HG02759 (cell line): ENCODE results near the gene ZMYM4.
"Not testable (repeated sequence)": the region's sequence is repeated elsewhere in the genome, so short reads cannot be mapped to it uniquely, and the experiment has no call there.

ENCODE experiments used
- ATAC-seq: cut with Tn5 transposase; IDR thresholded peaks from one replicate; pipeline ENCODE4 v1.9.1; 2021; ENCODE audit warnings: mild to moderate bottlenecking, moderate library complexity; ENCODE audit not compliant: unreplicated experiment

The ZMYM4 gene

DNA sequence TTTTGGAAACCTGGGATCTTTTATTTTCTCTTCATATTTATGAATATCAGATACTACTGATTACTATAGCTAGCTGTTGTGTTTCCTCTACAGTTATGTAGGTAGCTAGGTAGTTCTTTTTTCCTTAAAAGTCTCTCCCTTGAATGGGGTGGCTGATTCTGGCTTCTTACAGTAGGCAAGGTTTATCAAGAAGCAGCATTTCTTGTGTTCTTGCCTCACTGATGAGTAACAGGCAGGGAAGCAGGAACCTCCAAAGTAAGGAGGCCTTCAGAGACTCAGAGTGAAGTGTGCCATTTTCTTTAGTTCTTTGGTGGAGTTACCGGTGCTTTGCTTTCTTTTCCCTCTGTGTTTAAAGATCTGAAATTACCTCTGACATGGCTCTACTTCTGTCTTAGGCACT is 56.0 kb downstream of the ZMYM4 start:
- no peak for ATAC-seq

DNA sequence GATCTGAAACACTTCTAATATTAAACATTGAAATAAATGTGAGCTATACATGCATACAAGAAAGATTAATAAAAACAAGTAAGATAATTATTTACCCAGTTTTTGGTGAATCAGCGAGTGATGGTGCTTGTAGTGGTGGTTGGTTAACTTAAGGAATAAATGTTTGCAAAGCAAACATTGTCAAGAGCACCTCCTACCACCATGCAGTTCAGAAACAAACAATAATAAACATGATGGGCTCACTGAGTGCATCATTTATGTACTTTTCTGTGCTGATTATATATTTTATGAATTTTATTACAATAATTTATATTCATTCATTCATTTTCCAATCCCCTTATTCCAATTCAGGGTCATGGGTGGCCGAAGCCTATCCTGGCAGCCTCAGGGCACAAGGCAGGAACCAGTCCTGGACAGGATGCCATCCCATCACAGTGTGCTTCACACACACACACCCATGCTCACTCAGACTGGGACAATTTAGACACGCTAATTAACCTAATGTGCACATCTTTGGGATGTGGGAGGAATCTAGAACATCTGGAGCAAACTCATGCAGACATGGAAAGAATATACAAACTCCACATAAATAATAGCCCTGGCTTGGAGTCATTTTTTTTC is 57.8 kb downstream of the ZMYM4 start:
- no peak for ATAC-seq

DNA sequence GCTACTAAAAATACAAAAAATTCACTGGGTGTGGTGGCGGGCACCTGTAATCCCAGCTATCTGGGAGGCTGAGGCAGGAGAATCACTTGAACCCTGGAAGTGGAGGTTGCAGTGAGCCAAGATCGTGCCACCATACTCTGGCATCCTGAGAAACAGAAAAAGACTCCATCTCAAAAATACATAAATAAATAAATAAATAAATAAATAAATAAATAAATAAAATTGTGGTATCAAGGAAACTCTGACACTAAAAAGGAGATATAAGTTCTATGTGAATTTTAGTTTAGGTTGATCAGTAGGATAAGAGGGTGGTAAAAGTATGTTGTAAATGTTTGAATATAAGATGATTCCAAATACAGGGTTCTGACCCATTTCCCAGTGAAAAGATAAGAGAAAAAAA is 63.1 kb downstream of the ZMYM4 start:
- not testable (repeated sequence) for ATAC-seq

DNA sequence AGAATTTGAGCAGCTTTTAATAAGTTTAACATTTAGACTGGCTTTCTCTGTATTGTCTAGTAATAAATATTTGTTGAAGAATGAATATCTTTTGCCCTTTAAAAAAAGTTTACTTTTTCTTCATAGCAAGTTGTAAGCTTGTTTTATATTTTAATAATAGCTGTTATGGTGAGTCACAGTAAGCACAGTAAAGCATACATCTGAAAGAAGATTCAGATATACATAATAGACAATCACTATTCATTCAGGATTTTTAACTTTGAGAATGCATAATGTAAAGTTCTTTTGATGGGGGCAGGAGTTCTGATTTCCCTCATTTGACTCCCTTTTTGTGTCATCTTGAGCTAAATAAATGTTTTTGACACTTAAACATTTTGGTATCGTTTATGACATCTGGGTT is 66.0 kb downstream of the ZMYM4 start:
- ATAC-seq = no peak

DNA sequence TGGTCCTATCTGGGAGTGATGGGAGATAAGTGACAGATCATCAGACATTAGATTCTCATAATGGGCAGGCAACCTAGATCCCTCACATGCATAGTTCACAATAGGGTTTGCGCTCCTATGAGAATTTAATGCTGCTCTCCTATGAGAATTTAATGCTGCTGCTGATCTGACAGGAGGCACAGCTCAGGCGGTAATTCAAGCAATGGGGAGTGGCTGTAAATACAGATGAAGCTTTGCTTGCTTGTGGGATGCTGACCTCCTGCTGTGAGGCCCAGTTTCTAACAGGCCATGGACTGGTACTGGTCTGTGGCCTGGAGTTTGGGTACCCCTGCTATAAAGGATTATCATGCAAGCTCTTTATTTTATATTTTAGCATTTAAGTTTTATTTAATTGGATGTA is 72.0 kb downstream of the ZMYM4 start:
- no peak for ATAC-seq

DNA sequence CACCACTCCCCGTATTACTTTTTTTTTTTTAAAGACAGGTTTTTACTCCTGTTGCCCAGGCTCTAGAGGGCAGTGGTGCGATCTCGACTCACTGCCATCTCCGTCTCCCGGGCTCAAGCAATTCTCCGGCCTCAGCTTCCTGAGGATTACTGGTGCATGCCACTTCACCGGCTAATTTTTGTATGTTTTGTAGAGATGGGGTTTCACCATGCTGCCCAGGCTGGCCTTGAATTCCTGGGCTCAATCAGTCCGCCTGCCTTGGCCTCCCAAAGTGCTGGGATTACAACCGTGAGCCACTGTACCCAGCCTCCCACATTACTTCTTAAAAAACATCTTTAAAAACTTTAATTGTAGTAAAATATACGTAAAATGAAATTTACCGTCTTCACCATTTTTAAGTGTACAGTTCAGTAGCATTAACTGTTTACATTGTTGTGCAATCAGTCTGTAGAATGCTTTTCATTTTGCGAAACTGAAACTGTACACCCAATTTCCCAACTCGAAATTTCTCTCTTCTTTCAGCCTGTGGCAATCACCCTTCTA is 77.0 kb downstream of the ZMYM4 start:
- no peak for ATAC-seq

DNA sequence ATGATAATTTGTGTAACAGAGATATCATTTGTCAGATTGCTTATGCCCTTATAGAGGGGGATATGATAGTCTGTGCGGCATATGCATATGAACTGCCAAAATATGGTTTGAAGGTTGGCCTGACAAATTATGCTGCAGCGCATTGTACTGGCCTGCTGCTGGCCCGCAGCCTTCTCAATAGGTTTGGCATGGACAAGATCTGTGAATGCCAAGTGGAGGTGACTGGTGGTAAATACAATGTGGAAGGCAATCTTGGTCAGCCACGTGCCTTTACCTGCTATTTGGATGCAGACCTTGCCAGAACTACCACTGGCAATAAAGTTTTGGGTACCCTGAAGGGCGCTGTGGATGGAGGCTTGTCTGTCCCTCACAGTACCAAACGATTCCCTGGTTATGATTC is 82.4 kb downstream of the ZMYM4 start:
- ATAC-seq = no peak

DNA sequence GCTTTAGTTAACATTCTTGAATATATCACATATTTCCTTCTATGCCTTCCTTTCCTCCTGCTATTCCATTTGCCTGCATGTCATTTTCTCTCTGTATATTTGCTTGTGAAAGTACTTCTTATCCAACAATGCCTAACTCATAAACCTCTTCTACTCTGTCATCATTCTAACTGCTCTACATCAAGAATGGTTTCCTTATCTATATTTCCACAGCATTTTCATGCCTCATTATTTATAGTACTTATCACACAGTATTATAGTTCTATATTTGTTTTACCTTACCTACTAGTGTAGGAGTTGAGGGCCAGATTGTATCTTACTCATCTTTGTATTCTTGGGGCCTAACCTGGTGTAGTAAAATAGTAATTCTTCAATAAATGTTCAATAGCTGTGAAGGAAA is 91.5 kb downstream of the ZMYM4 start:
- no peak for ATAC-seq

DNA sequence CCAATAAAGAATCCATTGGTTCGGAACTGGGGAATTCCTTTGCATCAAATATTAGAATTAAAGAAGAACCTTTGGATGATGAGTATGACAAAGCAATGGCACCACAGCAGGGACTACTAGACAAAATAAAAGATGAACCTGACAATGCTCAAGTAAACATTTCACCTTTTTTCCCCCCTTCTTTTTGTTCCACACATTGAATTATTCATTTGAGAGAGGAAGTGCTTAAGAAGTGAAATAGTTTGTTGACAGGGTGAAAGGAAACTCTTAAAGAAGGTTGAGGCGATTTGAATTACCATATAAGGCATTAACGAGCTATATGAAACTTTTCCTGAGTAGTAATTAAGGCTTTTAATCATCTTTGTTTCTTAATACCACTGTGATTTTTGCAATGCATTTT is 93.1 kb downstream of the ZMYM4 start:
- no peak for ATAC-seq

DNA sequence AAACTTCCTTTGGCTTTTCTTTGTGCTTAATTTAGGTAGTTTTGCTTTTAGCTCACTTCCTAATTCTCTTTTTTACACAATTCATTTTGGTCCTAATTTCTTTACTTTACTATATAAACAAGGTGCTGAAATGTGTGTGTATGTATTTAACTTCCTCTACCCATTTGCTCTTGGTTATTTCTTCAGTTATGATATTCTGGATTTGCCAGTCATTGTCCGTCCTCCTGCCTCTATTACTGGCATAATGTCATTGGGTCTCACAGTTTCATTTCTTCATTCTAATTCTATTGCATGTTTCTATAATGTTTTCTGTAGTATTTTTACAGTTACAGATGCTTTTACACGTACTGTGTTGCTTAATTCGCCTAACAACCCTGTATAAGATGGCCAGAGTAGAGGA is 96.2 kb downstream of the ZMYM4 start:
- no peak for ATAC-seq

DNA sequence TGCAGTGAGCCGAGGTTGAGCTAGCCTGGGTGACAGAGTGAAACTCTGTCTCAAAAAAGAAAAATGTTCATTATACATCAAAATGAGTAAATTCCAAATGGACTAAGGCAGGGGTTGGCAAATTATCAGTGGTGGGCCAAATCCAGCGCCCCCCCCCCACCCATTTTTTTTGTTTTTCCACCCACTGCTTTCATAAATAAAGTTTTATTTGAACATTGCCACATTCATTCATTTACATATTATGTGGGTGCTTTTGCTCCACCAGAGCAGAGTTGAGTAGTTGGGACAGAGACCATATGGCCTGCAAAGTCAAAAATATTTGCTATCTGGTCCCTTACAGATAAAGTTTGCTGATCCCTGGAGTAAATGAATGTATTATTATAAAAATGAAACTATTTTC is 99.4 kb downstream of the ZMYM4 start:
- ATAC-seq = no peak

DNA sequence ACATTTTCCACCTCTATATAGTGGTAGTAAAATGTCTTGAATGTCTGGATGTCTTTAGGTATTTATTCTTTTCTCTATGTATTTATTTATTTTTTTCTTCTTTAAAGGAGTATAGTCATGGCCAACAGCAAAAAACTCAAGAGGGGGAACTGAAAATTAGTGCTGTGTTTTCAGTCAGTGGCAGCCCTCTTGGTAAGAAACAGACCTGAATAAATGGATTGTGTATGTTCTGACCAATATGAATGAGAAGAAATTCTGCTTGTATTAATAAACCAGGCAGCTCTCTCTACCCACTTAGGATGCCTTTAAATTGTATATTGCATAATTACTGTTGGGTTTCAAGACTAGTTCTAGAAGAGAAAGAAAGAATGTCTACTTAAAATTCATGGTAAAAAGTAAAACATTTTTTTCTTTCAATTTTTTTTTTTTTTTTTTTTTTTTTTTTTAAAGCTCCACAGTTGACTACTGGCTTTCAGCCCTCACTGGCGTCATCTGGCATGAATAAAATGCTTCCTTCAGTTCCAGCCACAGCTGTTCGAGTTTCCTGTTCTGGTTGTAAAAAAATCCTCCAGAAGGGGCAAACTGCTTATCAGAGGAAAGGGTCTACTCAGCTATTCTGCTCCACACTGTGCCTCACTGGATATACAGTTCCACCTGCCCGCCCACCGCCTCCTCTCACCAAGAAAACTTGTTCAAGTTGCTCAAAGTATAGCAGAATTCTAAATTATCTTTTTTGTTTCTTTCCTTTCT is 101.6 kb downstream of the ZMYM4 start:
- ATAC-seq = no peak

DNA sequence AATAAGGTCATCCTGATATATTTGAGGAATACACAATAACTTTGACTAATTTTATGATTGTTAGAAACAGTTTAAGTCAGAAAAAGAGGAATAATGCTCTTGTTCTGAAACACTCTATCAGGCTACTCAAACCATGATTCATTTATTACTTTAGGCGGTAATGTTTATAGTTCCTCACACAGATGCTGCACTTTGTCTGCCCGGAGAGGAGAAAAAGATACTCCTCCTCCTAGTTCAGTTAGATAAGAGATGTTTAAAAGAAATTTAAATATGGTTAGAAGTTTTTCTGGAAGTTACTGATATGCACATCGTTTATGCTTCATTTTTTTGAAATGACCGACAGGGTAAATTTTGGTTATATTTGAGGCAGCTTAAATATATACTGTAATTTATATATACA is 103.0 kb downstream of the ZMYM4 start:
- no peak for ATAC-seq

DNA sequence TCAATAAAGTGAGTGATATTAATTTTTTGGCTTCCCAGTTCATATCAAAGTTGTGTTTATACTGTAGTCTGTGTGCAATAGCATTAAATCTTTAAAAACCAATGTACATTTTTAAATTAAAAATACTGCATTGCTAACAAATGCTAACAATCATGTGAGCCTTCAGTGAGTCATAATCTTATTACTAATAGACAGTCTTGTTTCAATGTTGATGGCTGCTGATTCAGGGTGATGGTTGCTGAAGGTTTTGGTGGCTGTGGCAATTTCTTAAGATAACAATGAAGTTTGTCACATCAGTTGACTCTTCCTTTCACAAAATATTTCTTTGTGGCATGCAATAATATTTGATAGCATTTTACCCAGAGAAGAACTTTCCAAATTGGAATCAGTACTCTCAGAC is 109.0 kb downstream of the ZMYM4 start:
- ATAC-seq = no peak

DNA sequence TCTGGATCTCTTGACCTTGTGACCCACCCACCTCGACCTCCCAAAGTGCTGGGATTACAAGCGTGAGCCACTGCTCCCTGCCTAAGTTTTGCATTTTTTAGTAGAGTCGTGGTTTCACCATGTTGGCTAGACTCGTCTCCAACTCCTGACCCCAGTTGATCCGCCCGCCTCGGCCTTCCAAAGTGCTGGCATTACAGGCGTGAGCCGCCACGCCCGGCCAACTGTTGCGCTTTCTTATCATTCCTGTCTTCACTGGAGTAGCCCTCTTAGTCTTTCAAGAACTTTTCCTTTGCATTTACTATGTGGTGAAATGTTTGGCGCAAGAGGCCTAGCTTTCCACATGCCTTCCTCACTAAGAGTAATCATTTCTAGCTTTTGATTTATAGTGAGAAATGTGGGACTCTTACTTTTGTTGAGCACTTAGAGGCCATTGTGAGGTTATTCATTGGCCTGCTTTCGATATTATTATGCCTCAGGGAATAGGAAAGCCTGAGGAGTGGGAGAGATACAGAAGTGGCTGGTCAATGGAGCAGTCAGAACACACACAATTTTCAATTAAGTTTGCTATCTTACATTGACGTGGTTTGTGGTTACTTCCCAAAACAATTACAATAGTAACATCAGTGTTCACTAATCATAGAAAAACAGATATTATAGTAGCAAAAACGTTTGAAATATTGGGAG is 111.0 kb downstream of the ZMYM4 start:
- no peak for ATAC-seq

DNA sequence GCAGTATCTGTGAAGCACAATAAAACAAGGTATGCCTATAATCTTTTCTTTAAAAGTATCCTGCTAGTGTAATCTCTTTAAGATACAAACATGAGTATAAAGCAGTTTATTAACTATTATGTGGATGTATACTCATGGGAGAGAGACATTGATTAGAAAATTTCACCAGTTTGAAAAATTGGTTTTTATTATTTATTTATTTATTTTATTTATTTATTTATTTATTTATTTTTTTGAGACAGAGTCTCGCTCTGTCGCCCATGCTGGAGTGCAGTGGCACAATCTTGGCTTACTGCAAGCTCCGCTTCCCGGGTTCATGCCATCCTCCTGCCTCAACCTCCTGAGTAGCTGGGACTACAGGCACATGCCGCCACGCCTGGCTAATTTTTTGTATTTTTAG is 111.6 kb downstream of the ZMYM4 start:
- ATAC-seq = not testable (repeated sequence)

DNA sequence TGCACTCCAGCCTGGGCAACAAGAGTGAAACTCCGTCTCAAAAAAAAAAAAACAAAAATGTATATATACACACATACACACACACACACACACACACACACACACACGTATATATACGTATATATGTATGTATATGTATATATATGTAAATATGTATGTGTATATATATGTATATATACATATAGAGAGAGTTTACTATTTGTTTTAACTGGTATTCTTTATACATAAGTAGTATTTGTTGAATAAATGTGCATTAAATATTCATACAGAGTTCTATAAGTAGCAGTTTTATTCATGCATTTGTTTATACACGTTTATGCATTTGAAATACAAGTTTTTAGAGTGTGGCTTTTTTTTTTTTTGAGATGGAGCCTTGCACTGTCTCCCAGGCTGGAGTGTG is 113.6 kb downstream of the ZMYM4 start:
- no peak for ATAC-seq

DNA sequence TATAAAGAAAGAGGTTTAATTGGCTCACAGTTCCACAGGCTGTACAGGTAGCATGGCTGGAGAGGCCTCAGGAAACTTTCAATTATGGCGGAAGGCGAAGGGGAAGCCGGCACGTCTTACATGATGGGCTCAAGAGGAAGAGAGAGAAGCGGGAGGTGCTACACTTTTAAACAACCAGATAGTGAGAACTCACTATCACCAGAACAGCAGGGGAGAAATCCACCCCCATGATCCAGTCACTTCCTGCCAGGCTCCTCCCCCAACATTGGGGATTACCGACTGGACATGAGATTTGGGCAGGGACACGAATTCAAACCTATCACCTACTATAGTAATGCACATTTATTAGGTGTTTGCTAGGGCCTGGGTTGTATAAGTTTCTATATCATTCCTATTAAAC is 117.8 kb downstream of the ZMYM4 start:
- no peak for ATAC-seq

DNA sequence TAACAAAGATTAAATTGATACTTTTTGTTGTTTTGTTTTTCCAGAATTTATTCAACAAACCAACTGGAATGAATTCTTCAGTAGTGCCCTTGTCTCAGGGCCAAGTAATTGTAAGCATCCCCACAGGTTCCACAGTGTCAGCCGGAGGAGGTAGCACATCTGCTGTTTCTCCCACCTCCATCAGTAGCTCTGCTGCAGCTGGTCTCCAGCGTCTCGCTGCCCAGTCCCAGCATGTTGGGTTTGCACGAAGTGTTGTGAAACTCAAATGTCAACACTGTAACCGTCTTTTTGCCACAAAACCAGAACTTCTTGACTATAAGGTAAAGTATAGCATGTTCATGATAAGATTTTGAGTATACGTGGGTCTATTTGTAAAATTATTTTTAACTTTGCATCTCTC is 118.5 kb downstream of the ZMYM4 start:
- ATAC-seq = no peak

DNA sequence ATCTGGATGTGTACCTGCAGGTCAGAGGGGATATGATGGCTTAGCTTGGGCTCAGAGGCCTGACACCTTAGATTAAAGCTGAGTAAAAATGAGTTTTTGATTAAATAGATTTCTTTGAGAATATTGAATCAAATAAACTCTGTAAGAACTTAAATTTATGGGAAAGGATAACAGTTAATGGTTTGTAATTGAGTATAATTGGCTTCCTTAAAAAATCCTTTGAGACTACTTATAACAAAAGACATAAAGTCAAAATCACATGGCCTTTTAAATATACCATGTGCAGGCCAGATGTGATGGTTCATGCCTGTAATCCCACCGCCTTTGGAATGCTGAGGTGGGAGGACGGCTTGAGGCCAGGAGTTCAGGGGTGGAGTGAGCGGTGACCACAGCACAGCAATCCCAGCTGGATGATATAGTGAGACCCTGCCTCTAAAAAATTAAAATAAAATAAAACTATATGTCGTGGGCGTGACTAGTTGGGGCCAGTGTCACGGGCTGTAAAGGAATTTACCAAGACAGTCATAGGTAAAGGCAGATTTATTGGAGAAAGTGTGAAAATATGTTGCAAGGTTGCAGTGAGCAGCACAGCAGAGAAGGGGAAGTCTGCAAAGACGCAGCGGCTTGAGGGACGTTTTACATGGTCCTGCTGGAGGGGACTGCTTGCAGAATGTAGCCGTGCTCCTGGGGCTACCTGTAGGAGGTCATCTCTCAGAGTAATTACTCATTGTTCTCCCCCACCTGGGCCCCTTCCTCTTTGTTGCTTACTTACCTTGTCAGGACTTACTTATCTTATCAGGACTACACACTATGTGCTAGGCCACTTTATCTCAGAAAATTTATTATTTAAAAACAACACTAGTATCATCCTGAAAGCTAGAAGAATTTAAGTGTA is 122.3 kb downstream of the ZMYM4 start:
- no peak for ATAC-seq

DNA sequence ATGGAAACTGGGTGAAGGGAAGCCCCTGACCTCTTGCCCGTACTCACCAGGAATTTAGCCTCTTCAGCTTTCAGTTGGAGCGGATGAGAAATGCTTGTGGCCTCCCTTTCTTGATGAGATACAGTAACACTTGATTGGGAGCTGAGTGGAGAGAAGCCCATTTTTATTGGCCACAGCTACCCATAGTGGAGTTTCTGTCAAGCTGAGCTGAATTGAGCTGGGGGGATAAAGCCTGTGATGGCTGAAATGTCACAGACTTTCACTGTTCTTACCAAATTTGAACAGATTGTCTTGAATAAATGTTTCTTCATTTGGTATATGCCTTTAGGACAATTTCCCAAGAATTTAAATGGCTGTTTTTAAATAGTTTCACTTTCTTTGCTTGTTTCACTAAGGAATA is 125.9 kb downstream of the ZMYM4 start:
- no peak for ATAC-seq
